GM23338 (cell line): ENCODE measurements around the gene TPPP3. TPM values are rescaled to one million over a fixed set of nuclear protein-coding genes. Genes with fewer than 3 reads are reported as not detected.

ENCODE experiments used
- ATAC-seq: fragments of 200-7000 bp; cut with Tn5 transposase; 3 replicates; pipeline ENCODE4 v1.9.1; 2020
- DNase-seq: peaks from one replicate; pipeline ENCODE4 v3.0.0-alpha.2; 2015; ENCODE audit warnings: low spot score
- H2AFZ ChIP-seq: fragments of 200-600 bp; sonication (generic); 2 replicates; pipeline ENCODE4 v1.8.0; 2016; ENCODE audit warnings: antibody characterized with exemption, mild to moderate bottlenecking, moderate library complexity
- H3F3A ChIP-seq: fragments of 200-600 bp; sonication (generic); replicated peaks from 2 replicates; pipeline ENCODE4 v1.8.0; 2017; ENCODE audit warnings: antibody characterized with exemption, mixed run types, low read depth
- H3K27ac ChIP-seq: fragments of 200-600 bp; sonication (generic); 2 replicates; pipeline ENCODE4 v1.6.1; 2016; ENCODE audit warnings: low read depth
- H3K27me3 ChIP-seq: fragments of 200-600 bp; sonication (generic); 2 replicates; pipeline ENCODE4 v1.8.0; 2016; ENCODE audit warnings: mild to moderate bottlenecking, mixed run types, moderate library complexity; ENCODE audit not compliant: insufficient read depth
- H3K36me3 ChIP-seq: fragments of 200-600 bp; sonication (generic); 2 replicates; pipeline ENCODE4 v1.8.0; 2016; ENCODE audit warnings: mild to moderate bottlenecking; ENCODE audit not compliant: insufficient read depth
- H3K4me1 ChIP-seq: fragments of 200-600 bp; sonication (generic); 2 replicates; pipeline ENCODE4 v1.8.0; 2016; ENCODE audit warnings: mild to moderate bottlenecking, moderate library complexity; ENCODE audit not compliant: insufficient read depth
- H3K4me2 ChIP-seq: fragments of 200-600 bp; sonication (generic); 2 replicates; pipeline ENCODE4 v1.7.1; 2017; ENCODE audit warnings: mixed run types
- H3K4me3 ChIP-seq: fragments of 200-600 bp; sonication (generic); 2 replicates; pipeline ENCODE4 v1.6.1; 2016; ENCODE audit warnings: mixed run types
- H3K79me2 ChIP-seq: fragments of 200-600 bp; sonication (generic); replicated peaks from 2 replicates; pipeline ENCODE4 v1.8.0; 2017; ENCODE audit warnings: mild to moderate bottlenecking; ENCODE audit not compliant: insufficient read depth
- H3K9me2 ChIP-seq: fragments of 200-600 bp; sonication (generic); 2 replicates; pipeline ENCODE4 v1.8.0; 2017; ENCODE audit not compliant: insufficient read depth
- H4K20me1 ChIP-seq: fragments of 200-600 bp; sonication (generic); replicated peaks from 2 replicates; pipeline ENCODE4 v1.8.0; 2017; ENCODE audit warnings: mild to moderate bottlenecking; ENCODE audit not compliant: insufficient read depth
- H3K27ac Mint-ChIP-seq: 2 replicates; pipeline ENCODE4 v1.8.0; 2020; ENCODE audit warnings: inconsistent platforms, mild to moderate bottlenecking, moderate library complexity, mixed read lengths
- H3K27me3 Mint-ChIP-seq: 3 replicates; pipeline ENCODE4 v1.8.0; 2022; ENCODE audit warnings: low read depth, mild to moderate bottlenecking, moderate library complexity, mixed read lengths, inconsistent platforms; ENCODE audit not compliant: insufficient read depth, poor library complexity
- H3K36me3 Mint-ChIP-seq: 3 replicates; pipeline ENCODE4 v1.8.0; 2021; ENCODE audit warnings: low read depth, mild to moderate bottlenecking, inconsistent platforms, moderate library complexity, mixed read lengths
- H3K4me1 Mint-ChIP-seq: 3 replicates; pipeline ENCODE4 v1.8.0; 2020; ENCODE audit warnings: mild to moderate bottlenecking, inconsistent platforms, mixed read lengths
- H3K4me3 Mint-ChIP-seq: 3 replicates; pipeline ENCODE4 v1.8.0; 2021; ENCODE audit warnings: moderate library complexity, mild to moderate bottlenecking, inconsistent platforms, mixed read lengths
- H3K9me3 Mint-ChIP-seq: 3 replicates; pipeline ENCODE4 v1.8.0; 2020; ENCODE audit warnings: moderate library complexity, mild to moderate bottlenecking, inconsistent platforms, mixed read lengths
- CTCF ChIP-seq, 2 experiments: fragments of 200-600 bp in 1 of 2; sonication (generic) in 1 of 2; conservative IDR thresholded peaks; 2 replicates each; pipeline versions ENCODE4 v1.5.1 to v1.6.1; 2016 to 2017; ENCODE audit warnings: antibody characterized with exemption in 2 of 2, low read depth in 2 of 2, mild to moderate bottlenecking in 2 of 2, moderate library complexity in 1 of 2
- ETS1 ChIP-seq: IDR thresholded peaks from 2 replicates; pipeline ENCODE4 v1.6.1; 2016; ENCODE audit warnings: antibody characterized with exemption
- NANOG ChIP-seq: IDR thresholded peaks from 2 replicates; pipeline ENCODE4 v1.6.1; 2016; ENCODE audit warnings: antibody characterized with exemption, borderline replicate concordance
- POLR2AphosphoS5 ChIP-seq: IDR thresholded peaks from 2 replicates; pipeline ENCODE4 v1.6.1; 2016; ENCODE audit warnings: antibody characterized with exemption, low read depth
- ZNF462 ChIP-seq: fragments of 250-450 bp; sonication (Bioruptor Pico); IDR thresholded peaks from 2 replicates; pipeline ENCODE4 v1.5.0; 2020; ENCODE audit warnings: mild to moderate bottlenecking, moderate library complexity
- long read RNA-seq: library from polyadenylated mRNA; unstranded; transcript quantifications from one replicate; pipeline ENCODE4 v2.0.0, GENCODE V29; 2020; ENCODE audit not compliant: unreplicated experiment
- polyA plus RNA-seq: library from polyadenylated mRNA; unstranded; fragments of >200 nt; fragmentation: Nextera tagmentation; extraction: Ambion mirVana; gene quantifications from 2 replicates; pipeline ENCODE4 v1.2.1, GENCODE V29; 2016
- total RNA-seq: library from RNA; depleted of rRNA; stranded (reverse); fragments of >200 nt; shearing (Covaris generic); gene quantifications from 2 replicates; pipeline ENCODE4 v1.2.3, GENCODE V29; 2014; rRNA removed

Gene TPPP3
- total RNA-seq (0.28 TPM in 1 of 2 replicates, not detected in the other), polyA plus RNA-seq (0.26 and 1.3 TPM in 2 replicates)
- long read RNA-seq = 0 reads

GRCh38 chr16:67393111-67393787 is at the start of gene TPPP3:
TSS of gene TPPP3 (minus strand) at chr16:67393498. CDS start at chr16:67391111, 2,387 bp downstream.
- Histone ChIP-seq H3K4me1 (peaks cover 34% of the 10 kb centered on the region), H3K4me3 (peak within 1 kb of the TSS; percentile 61), H3K4me2 (peak within 1 kb of the TSS; percentile 92), H3K27me3 (peaks cover 45% of the 10 kb centered on the region), H4K20me1 (no peaks in the 10 kb centered on the region), H3K36me3 (no peaks in the 10 kb centered on the region), H3K27ac (no peak within 1 kb of the TSS), H2AFZ (peak within 1 kb of the TSS; percentile 96), H3F3A (0 out of 2 replicates have a peak, but pooled peaks cover 10% of the 10 kb centered on the region), H3K79me2 (no peaks in the 10 kb centered on the region), H3K9me2 (no peaks in the 10 kb centered on the region)
- no peak within 1 kb of the TSS for H3K27ac Mint-ChIP-seq
- ATAC-seq = peak; percentile 59
- no peak for TF ChIP-seq ZNF462 (CRISPR knock-in tag)
- TF ChIP-seq ETS1 = no peak
- TF ChIP-seq CTCF (conservative IDR thresholded peaks at IDR 0.05; ENCODE audit: low read depth in 2 of 2) = peak; percentile 38 to 45
- no peak for TF ChIP-seq NANOG
- TF ChIP-seq POLR2AphosphoS5 = no peak
- H3K9me3 Mint-ChIP-seq = no peaks in the 10 kb centered on the region
- H3K4me1 Mint-ChIP-seq = peaks cover 19% of the 10 kb centered on the region
- H3K4me3 Mint-ChIP-seq = peak within 1 kb of the TSS; percentile 65
- peak; percentile 83 for DNase-seq
- no peaks in the 10 kb centered on the region for H3K36me3 Mint-ChIP-seq
- peaks cover 57% of the 10 kb centered on the region for H3K27me3 Mint-ChIP-seq
